ENCODE data around the gene ELN.

Gene ELN

DNA sequence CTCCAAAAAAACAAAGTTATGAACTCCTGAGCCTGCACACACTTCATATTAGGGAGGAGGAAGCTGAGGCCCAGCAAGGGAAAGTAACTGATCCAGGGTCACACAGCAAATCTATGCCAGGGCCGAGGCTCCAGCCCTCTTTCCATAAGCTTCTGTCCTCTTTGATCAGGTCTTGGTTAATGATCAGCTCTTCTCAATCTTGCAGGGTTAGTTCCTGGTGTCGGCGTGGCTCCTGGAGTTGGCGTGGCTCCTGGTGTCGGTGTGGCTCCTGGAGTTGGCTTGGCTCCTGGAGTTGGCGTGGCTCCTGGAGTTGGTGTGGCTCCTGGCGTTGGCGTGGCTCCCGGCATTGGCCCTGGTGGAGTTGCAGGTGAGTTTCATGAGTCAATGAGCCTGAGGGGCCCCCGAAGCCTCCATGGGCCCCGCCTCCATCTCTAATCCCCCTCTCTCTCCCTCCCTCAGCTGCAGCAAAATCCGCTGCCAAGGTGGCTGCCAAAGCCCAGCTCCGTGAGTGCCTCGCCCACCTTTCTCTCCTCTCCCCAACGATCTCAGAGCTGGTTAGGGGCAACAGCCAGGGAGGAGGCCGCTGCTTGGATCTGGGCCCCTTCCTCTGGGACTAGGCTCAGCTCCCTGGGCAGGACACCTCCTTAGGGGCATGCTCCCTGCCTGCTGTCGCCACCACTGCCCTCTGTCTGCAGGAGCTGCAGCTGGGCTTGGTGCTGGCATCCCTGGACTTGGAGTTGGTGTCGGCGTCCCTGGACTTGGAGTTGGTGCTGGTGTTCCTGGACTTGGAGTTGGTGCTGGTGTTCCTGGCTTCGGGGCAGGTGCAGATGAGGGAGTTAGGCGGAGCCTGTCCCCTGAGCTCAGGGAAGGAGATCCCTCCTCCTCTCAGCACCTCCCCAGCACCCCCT, 32.0 kb downstream of the ELN start:
- H3K9me3 ChIP-seq (ENCODE audit: low read length) = no peaks in the 10 kb centered on the region
- H3K36me3 ChIP-seq (ENCODE audit: insufficient read depth, low read length) = peaks cover 17% of the 10 kb centered on the region
- H3K27ac ChIP-seq (ENCODE audit: low read depth, low read length) = peak overlapping the region; percentile 64
- H3K4me3 ChIP-seq (ENCODE audit: low read depth in 1 of 2, low read length in 2 of 2) = no peak overlapping the region
- H3K9ac ChIP-seq (ENCODE audit: low read length) = peak overlapping the region; percentile 27
- peaks cover 31% of the 10 kb centered on the region for H3K4me1 ChIP-seq (ENCODE audit: insufficient read depth, low read length)
- no peaks in the 10 kb centered on the region for H3K27me3 ChIP-seq (ENCODE audit: control insufficient read depth in 1 of 2, insufficient read depth in 2 of 2, low read length in 2 of 2)

GRCh38 chr7:74061840-74062539, 34.0 kb downstream of the ELN start:
- H3K9ac ChIP-seq (ENCODE audit: low read length) = peak overlapping the region; percentile 34
- H3K4me3 ChIP-seq (ENCODE audit: low read depth in 1 of 2, low read length in 2 of 2) = peak overlapping the region; percentile 15 to 38
- peak overlapping the region; percentile 92 for H3K27ac ChIP-seq (ENCODE audit: low read depth, low read length)

DNA sequence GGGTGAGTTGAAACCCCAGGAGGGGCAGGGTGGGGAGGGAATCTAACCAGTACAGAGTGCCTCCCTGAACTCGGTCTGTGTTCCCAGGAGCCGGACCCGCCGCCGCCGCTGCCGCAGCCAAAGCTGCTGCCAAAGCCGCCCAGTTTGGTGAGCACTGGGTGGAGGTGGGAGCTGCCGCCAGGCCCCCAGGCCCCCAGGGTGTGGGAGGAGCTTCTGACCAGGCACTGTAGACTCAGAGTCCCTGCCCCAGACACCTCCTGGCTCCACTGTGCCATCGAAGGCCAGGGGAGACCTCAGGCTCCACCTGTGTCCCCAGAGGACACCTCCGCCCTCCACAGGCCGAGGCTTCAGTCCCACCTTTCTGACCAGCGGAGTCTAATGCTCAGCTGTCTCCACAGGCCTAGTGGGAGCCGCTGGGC, 35.3 kb downstream of the ELN start:
- Histone ChIP-seq H3K27me3 (ENCODE audit: control insufficient read depth in 1 of 2, insufficient read depth in 2 of 2, low read length in 2 of 2) (no peaks in the 10 kb centered on the region), H3K9ac (ENCODE audit: low read length) (no peak overlapping the region), H3K4me1 (ENCODE audit: insufficient read depth, low read length) (peaks cover 34% of the 10 kb centered on the region), H3K9me3 (ENCODE audit: low read length) (no peaks in the 10 kb centered on the region), H3K27ac (ENCODE audit: low read depth, low read length) (no peak overlapping the region), H3K4me3 (ENCODE audit: low read depth in 1 of 2, low read length in 2 of 2) (no peak overlapping the region), H3K36me3 (ENCODE audit: insufficient read depth, low read length) (peaks cover 22% of the 10 kb centered on the region)

More at GRCh38 chr7:74061840-74062539, 34.0 kb downstream of the ELN start:
- Histone ChIP-seq H3K36me3 (ENCODE audit: insufficient read depth, low read length) (peaks cover 22% of the 10 kb centered on the region), H3K27me3 (ENCODE audit: control insufficient read depth in 1 of 2, insufficient read depth in 2 of 2, low read length in 2 of 2) (no peaks in the 10 kb centered on the region), H3K9me3 (ENCODE audit: low read length) (no peaks in the 10 kb centered on the region), H3K4me1 (ENCODE audit: insufficient read depth, low read length) (peaks cover 31% of the 10 kb centered on the region)

- H3K36me3 ChIP-seq (ENCODE audit: insufficient read depth, low read length) = peaks cover 22% of the 10 kb centered on the region
- peaks cover 34% of the 10 kb centered on the region for H3K4me1 ChIP-seq (ENCODE audit: insufficient read depth, low read length)
- no peak overlapping the region for H3K4me3 ChIP-seq (ENCODE audit: low read depth in 1 of 2, low read length in 2 of 2)
- no peaks in the 10 kb centered on the region for H3K27me3 ChIP-seq (ENCODE audit: control insufficient read depth in 1 of 2, insufficient read depth in 2 of 2, low read length in 2 of 2)
- no peak overlapping the region for H3K9ac ChIP-seq (ENCODE audit: low read length)
- no peak overlapping the region for H3K27ac ChIP-seq (ENCODE audit: low read depth, low read length)
- no peaks in the 10 kb centered on the region for H3K9me3 ChIP-seq (ENCODE audit: low read length)
Observed at GRCh38 chr7:74063646-74064045, 35.7 kb downstream of the ELN start.

DNA sequence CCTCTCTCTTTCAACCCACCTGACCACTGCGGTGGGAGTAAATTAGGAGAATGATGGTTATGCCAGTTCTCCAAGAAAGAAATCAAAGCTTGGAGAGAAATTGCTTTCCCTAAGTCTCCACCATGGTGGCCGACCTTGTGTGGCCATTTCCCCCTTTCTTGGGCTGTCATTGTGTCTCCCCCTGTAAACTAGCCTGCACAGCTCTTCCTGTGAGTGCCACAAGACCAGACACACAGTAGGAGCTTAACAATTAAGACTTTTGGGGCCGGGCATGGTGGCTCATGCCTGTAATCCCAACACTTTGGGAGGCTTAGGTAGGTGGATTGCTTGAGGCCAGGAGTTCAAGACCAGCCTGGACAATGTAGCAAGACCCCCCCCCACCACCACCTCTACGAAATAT, 36.7 kb downstream of the ELN start:
- no peak overlapping the region for H3K9ac ChIP-seq (ENCODE audit: low read length)
- peaks cover 22% of the 10 kb centered on the region for H3K36me3 ChIP-seq (ENCODE audit: insufficient read depth, low read length)
- H3K27me3 ChIP-seq (ENCODE audit: control insufficient read depth in 1 of 2, insufficient read depth in 2 of 2, low read length in 2 of 2) = no peaks in the 10 kb centered on the region
- no peaks in the 10 kb centered on the region for H3K9me3 ChIP-seq (ENCODE audit: low read length)
- H3K4me3 ChIP-seq (ENCODE audit: low read depth in 1 of 2, low read length in 2 of 2) = no peak overlapping the region
- H3K27ac ChIP-seq (ENCODE audit: low read depth, low read length) = no peak overlapping the region
- peaks cover 30% of the 10 kb centered on the region for H3K4me1 ChIP-seq (ENCODE audit: insufficient read depth, low read length)

- no peaks in the 10 kb centered on the region for H3K9me3 ChIP-seq (ENCODE audit: low read length)
- H3K27ac ChIP-seq (ENCODE audit: low read depth, low read length) = no peak overlapping the region
- H3K4me3 ChIP-seq (ENCODE audit: low read depth in 1 of 2, low read length in 2 of 2) = no peak overlapping the region
- H3K36me3 ChIP-seq (ENCODE audit: insufficient read depth, low read length) = peaks cover 13% of the 10 kb centered on the region
- H3K4me1 ChIP-seq (ENCODE audit: insufficient read depth, low read length) = peaks cover 12% of the 10 kb centered on the region
- H3K9ac ChIP-seq (ENCODE audit: low read length) = no peak overlapping the region
- H3K27me3 ChIP-seq (ENCODE audit: control insufficient read depth in 1 of 2, insufficient read depth in 2 of 2, low read length in 2 of 2) = no peaks in the 10 kb centered on the region
Observed at GRCh38 chr7:74066626-74067025, 38.7 kb downstream of the ELN start.

DNA sequence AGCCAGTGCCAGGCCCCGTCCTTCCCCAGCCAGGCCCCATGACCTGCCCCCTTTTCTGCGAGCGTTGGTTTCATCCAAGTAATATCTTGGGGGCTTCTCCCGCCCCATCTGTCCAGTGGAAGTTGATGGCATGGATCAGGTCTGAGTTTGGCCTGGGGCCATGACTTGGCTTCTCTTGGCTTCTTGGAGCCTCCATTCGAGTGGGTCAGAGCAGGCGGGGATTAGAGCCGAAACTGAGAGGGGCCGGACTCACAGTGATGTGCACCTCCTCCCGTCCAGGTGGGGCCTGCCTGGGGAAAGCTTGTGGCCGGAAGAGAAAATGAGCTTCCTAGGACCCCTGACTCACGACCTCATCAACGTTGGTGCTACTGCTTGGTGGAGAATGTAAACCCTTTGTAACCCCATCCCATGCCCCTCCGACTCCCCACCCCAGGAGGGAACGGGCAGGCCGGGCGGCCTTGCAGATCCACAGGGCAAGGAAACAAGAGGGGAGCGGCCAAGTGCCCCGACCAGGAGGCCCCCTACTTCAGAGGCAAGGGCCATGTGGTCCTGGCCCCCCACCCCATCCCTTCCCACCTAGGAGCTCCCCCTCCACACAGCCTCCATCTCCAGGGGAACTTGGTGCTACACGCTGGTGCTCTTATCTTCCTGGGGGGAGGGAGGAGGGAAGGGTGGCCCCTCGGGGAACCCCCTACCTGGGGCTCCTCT, 40.6 kb downstream of the ELN start:
- Histone ChIP-seq H3K27ac (ENCODE audit: low read depth, low read length) (no peak overlapping the region), H3K27me3 (ENCODE audit: control insufficient read depth in 1 of 2, insufficient read depth in 2 of 2, low read length in 2 of 2) (no peaks in the 10 kb centered on the region), H3K36me3 (ENCODE audit: insufficient read depth, low read length) (peaks cover 7% of the 10 kb centered on the region), H3K9me3 (ENCODE audit: low read length) (no peaks in the 10 kb centered on the region), H3K4me3 (ENCODE audit: low read depth in 1 of 2, low read length in 2 of 2) (no peak overlapping the region), H3K9ac (ENCODE audit: low read length) (no peak overlapping the region), H3K4me1 (ENCODE audit: insufficient read depth, low read length) (peaks cover 3% of the 10 kb centered on the region)

GRCh38 chr7:74069086-74069541, 41.1 kb downstream of the ELN start:
- H3K27ac ChIP-seq (ENCODE audit: low read depth, low read length) = no peak overlapping the region
- H3K4me3 ChIP-seq (ENCODE audit: low read depth in 1 of 2, low read length in 2 of 2) = no peak overlapping the region
- peaks cover 6% of the 10 kb centered on the region for H3K36me3 ChIP-seq (ENCODE audit: insufficient read depth, low read length)

GRCh38 chr7:74069790-74070618, 42.0 kb downstream of the ELN start:
- Histone ChIP-seq H3K4me1 (ENCODE audit: insufficient read depth, low read length) (peaks cover 3% of the 10 kb centered on the region), H3K36me3 (ENCODE audit: insufficient read depth, low read length) (peaks cover 6% of the 10 kb centered on the region), H3K27me3 (ENCODE audit: control insufficient read depth in 1 of 2, insufficient read depth in 2 of 2, low read length in 2 of 2) (no peaks in the 10 kb centered on the region), H3K27ac (ENCODE audit: low read depth, low read length) (no peak overlapping the region), H3K4me3 (ENCODE audit: low read depth in 1 of 2, low read length in 2 of 2) (no peak overlapping the region), H3K9me3 (ENCODE audit: low read length) (no peaks in the 10 kb centered on the region), H3K9ac (ENCODE audit: low read length) (no peak overlapping the region)

More at GRCh38 chr7:74069086-74069541, 41.1 kb downstream of the ELN start:
- Histone ChIP-seq H3K4me1 (ENCODE audit: insufficient read depth, low read length) (peaks cover 3% of the 10 kb centered on the region), H3K9me3 (ENCODE audit: low read length) (no peaks in the 10 kb centered on the region), H3K9ac (ENCODE audit: low read length) (no peak overlapping the region), H3K27me3 (ENCODE audit: control insufficient read depth in 1 of 2, insufficient read depth in 2 of 2, low read length in 2 of 2) (no peaks in the 10 kb centered on the region)

DNA sequence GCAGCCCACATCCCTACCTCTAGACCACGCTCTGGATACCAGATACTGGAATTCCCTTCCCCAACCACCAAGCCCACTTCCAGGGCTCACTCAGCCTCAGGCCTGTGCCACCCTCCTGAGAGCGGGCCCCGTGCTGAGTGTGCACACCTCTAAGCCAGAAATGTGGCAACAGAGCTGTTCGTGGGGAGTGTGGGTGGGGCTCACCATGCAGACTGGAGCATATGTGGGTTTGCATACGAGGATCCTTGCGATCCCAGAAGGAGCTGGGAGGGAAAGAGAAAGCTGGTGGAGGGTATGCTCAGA, 42.6 kb downstream of the ELN start:
- H3K36me3 ChIP-seq (ENCODE audit: insufficient read depth, low read length) = peaks cover 4% of the 10 kb centered on the region
- no peak overlapping the region for H3K9ac ChIP-seq (ENCODE audit: low read length)

More for the DNA sequence above, 42.6 kb downstream of the ELN start:
- Histone ChIP-seq H3K9me3 (ENCODE audit: low read length) (no peaks in the 10 kb centered on the region), H3K4me1 (ENCODE audit: insufficient read depth, low read length) (peaks cover 3% of the 10 kb centered on the region), H3K4me3 (ENCODE audit: low read depth in 1 of 2, low read length in 2 of 2) (no peak overlapping the region), H3K27me3 (ENCODE audit: control insufficient read depth in 1 of 2, insufficient read depth in 2 of 2, low read length in 2 of 2) (no peaks in the 10 kb centered on the region), H3K27ac (ENCODE audit: low read depth, low read length) (no peak overlapping the region)

Data from muscle layer of colon (tissue), 2 donors.